ENCODE data around the gene CHID1.
A peak's percentile ranks its signal among the peaks of the same experiment; 100 is the strongest.

CHID1 gene

DNA sequence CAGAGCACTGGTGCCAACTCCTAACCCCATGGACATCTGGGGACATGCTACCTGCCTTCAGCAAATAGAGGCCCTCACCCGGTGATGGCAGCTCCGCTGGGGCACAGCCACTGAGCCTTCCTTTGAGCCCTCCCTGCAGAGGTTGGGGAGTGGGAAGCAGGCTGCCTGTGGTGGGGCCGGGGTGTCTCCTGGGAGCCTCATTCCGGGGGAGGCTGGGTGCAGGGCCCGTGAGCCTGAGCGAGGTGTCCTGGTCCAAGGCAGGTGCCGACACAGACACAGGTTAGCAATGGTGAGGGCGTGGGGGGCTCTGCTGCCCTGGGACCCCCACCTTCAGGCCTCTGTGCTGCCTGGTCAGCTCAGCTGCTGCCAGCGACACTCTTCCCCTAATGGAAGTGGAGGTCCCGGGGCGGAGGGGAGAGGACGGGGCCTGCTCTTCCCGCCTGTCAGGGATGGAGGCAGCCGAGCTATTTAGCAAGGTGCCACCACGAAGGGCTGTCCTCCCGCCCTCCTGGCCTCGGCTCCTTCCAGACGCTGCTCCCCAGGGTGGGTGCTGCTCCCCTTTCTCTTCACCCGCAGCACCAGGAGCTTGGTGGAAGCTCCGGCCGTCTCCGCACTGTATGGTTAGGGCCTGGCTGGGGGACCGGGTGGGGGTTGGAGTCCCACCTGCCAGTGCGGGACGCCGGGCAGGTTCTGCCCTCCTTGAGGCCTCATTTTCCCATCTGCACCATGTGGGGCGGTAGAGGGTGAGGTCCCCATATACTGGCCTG is 56.7 kb downstream of the CHID1 start:
- DNase-seq (ENCODE audit: insufficient read length, low spot score) (no peak), FAIRE-seq (no peak)

DNA sequence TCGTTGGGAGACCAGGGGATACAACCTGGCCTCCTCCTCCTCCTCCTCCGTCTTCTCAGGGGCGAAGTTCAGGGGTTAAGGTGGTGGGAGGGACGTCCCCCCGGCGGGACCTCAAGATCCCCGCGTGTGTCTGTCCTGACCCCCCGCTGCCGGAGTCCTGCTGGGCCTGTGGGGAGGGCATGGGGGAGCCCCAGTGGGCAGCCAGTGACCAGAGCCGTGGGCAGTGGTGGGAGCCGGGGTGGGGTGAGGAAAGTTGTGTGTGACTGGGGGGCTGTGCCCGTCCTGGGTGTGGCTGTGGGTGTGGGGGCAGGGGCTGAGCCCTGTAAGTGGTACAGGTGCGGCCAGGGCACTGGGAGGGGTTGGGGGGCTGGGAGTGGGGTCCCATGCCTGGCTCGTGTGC is 57.8 kb downstream of the CHID1 start:
- FAIRE-seq (no peak), DNase-seq (ENCODE audit: insufficient read length, low spot score) (no peak)

DNA sequence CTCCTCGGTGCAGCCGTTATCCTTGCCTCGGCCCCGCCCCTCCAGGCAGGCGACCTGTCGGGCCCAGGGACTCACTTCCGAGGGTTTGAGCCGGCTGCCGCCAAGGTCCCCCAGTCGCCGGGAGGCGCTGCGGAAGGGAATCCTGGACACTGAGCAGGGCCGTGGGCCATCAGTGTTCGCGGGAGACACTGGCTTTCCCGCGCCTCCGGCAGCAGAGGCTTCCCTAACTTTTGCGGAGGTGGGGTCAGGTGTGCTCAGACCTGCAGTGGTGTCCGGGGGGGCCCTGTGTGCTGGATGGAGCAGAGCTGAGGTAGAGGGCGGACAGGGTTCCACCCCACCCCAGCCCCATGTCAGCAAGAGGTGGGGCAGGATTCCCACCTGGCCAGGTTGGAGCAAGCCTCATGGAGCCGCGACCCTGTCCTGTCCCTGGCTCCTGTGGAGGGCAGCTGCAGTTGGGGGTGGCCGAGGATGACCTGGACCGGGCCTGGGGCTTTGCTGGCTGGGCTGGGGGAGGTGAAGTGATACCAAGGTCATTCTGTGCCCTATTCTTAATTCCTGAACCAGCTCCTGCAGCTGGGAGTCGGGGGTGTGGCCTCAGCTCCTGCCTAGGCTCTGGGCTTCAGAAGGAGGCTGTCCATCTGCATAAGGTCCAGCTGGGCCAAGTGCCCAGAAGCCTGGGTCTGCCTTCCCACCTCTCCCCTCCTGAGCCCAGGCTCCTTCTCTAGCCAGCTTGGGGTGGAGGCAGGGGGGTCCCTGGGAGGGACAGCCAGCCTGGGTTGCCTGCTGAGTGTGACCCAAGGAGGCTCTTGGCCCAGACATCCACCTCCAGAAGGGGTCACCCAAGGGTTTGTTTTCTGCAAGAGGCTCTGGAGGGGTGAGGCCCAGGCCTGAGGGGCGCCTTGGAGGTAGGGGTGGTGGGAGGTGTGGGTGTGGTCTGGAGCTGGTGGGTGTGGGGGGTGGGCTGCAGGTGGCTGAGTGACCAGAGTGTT is 59.5 kb downstream of the CHID1 start:
- FAIRE-seq = peak; percentile 16
- DNase-seq (ENCODE audit: insufficient read length, low spot score) = no peak

DNA sequence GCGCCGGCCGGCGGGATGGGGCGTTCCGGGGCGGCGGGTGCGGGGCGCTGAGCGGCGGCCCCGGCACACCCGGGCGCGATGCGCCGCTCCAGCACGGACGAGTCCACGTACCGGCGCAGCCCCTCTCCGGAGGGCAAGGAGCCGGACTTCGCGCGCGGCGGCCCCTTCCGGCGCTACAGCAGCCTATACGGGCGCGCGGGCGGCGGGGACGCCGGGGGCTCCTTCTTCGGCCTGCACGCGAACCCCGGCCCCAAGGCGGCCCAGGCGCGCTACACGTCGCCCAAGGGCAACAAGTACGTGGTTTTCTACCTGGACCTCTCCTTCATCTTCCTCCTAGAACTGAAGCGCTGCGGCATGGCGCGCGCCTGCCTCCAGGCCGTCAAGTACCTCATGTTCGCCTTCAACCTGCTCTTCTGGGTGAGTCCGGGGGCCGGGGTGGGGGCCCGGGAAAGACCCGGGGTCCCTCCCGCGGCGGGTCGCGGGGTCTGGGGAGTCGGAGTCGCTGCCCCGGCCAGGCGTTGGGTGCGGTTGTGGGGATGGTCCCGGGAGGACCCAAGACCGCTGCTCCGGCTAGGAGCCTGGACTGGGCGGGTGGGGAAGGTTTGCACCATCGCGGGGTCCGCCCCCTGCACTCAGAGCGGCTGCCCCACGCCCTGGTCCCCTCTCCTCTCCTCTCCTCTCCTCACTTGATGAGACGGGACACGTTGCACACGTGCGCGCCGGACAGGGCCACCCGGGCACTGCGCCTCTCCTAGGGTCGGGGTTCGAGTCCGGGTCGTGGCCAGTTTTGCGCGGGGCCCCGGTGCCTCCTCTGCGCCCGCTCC is 60.4 kb downstream of the CHID1 start:
- no peak for DNase-seq (ENCODE audit: insufficient read length, low spot score)
- FAIRE-seq = no peak

DNA sequence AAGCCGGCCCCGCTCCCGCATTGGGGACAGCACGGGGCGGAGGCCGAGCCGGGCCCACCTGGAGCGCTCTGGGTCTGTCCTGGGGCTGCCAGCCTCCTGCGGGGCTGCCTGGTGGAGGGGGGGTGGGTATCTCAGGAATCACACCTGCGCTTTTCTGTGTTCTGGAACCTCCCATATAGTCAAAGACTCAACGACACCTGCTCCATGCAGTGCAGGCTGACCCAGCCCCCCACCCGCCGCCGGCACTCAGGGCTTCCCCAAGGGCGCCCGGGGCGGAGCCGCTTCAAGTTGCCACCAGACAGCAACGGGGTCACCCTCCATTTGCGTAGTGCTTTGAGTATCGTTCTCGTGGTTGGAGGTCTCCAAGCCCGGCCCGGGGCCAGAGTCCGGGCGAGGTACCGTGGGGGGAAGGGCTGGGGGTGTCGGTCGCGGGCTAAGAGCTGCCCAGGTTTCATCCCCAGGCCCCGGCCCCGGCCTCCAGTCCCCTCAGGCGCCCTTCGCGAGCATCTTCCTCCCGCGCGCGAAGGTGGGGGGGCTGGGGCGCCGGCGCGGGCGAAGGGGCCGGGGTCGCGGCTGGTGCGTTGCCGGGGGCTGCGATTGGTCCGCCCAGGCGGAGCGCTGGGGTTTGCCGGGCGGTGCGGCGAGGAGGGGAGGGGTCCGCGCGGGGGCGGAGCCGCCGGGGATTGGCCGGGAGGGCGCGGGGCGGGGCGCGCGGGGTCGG is 61.3 kb downstream of the CHID1 start:
- no peak for FAIRE-seq
- no peak for DNase-seq (ENCODE audit: insufficient read length, low spot score)

DNA sequence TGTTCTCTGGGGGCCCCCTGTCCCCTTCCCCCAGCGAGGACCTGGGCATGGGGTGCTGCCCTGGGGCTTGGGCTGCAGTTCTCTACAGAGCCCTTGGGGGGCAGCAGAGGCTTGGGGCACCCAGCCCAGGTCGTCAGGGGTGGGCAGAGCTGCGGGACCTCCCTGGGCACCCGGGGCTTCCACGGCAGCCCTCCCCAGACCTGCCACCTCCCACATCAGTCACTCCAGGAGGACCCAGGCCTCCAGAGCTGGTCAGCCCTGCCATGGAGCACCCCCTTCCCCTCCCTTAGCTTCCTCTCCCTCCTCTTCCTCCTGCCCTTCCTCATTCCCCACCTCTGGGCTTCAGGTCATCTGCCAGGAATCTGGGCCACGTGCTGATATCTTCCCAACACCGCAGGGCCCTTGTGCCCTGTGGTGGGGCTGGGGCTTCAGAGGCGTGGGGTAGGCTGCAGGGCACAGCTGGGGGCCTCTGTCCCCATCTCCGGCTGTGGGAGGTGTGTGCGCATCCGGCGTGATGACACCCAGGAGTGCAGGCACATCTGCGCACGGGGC is 62.2 kb downstream of the CHID1 start:
- DNase-seq (ENCODE audit: insufficient read length, low spot score) (no peak), FAIRE-seq (no peak)

DNA sequence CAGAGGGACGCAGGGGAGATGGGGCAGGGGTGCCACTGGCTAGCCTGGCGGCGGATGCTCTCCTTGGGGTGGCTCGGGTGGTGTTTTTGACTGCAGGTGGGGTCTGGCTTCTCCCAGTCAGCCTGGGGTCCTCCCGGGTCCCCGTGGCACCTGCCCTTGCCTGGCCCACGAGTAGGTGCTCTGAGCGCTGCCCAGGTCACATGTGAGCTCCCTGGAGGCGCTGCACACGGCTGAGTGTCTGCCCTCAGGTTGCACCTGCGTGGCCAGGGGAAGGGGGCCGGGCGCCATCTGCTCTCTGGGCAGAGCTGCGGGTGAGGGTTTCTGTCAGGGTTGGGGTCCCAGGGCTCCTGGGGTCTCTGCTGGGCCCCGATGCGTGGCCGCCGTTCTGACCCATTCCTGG is 62.7 kb downstream of the CHID1 start:
- FAIRE-seq (no peak), DNase-seq (ENCODE audit: insufficient read length, low spot score) (no peak)

DNA sequence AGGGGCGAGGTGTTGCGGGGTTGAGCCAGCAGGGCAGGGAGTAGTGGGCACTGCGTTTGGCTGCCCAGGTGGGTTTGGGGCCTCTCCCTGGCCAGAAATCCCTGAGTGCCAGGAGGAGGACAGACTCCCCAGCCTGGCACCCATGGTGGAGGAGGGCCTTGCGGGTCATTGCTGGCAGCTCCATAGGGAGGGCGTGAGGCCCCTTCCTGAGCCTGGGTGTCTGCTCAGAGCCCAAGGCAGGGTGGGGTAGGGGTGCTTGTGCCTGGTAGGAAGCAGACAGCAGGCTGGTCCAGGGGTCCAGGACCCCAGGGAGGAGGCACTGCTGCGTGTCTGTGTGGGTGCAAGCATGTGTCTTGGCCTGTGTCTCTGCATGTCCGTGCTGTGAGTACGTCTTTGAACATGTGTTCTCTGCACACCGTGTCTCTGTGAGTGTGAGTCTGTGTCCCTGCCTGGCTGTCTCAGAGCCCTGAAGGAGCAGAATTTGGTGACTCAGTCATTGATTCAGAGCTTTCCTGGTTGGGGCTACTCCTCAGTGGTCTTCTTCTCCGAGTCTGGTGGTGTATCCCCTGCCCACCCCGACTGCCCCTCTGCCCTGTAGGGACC is 64.0 kb downstream of the CHID1 start:
- DNase-seq (ENCODE audit: insufficient read length, low spot score) (no peak), FAIRE-seq (no peak)

DNA sequence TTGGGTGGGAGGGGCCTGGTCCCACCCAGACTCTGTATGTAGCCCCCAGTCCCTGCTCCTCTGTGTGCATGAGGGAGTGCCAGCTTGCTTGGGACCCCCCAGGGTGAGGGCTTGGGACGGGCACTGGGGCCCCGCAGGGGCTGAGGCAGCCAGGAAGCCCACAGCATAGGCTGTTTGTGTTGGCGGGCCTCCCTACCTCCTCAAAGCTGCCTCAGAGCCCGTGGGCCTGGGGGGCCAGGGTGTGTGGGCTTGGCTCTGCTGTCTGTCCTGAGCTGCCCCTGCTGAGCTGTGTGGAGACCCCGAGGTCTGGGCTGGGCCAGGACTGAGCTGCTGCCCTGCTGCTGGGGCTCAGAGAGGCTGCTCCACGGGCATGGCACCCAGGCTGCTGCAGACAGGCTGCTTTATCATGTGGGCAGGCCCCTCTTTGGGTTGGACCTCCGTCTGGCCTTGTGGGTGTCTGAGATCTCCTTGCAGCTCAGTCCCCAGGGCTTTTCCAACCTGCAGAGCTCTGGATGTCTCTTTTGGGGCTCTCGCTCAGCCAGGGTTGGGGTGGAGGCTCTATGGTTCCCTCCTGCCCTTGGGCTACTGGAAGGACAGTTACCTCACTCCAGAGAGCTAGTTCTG is 64.6 kb downstream of the CHID1 start:
- FAIRE-seq = no peak
- DNase-seq (ENCODE audit: insufficient read length, low spot score) = no peak

DNA sequence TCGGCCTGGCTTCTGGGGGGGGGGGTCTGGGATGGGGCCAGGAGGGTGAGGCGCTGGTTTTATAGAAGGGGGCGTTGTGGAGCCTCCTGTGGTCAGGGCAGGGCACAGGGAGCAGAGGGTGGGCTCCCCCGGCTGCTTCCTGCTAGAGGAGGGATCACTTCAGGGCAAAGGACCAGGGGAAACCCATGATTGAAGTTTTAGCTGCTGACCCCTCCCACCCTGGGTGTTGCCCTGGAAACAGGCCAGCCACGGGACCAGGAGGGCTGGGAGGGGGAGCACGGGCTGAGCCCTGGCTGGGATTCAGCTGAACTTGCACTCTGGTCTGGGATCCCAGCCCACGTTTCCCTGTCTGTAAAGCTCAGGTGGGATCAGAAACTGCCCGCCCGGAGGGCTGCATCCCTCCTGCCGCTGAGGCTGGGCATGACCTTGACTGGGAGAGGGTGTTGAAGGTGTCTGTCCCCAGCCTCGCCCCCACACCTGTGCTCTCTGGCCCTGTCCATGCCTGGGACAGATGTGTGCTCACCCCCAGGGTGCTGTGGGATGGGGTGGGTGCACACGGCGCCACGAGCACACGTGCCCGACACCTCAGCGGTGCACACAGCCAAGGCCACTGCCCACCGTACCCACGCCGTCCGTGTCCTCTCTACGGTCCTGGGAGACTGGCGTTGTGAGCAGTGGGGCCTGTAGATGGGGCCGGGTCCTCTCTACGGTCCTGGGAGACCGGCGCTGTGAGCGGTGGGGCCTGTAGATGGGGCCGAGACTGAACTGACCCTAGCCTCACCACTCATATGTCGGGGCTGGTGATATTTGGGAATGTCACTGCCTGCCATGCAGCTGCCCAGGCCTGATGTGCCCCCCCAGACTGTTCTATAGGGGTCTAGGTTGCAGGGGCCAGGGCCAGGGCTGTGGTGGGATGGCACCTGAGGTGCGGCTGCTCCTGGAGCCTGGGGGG is 65.6 kb downstream of the CHID1 start:
- peak; percentile 92 for DNase-seq (ENCODE audit: insufficient read length, low spot score)
- FAIRE-seq = peak; percentile 96

DNA sequence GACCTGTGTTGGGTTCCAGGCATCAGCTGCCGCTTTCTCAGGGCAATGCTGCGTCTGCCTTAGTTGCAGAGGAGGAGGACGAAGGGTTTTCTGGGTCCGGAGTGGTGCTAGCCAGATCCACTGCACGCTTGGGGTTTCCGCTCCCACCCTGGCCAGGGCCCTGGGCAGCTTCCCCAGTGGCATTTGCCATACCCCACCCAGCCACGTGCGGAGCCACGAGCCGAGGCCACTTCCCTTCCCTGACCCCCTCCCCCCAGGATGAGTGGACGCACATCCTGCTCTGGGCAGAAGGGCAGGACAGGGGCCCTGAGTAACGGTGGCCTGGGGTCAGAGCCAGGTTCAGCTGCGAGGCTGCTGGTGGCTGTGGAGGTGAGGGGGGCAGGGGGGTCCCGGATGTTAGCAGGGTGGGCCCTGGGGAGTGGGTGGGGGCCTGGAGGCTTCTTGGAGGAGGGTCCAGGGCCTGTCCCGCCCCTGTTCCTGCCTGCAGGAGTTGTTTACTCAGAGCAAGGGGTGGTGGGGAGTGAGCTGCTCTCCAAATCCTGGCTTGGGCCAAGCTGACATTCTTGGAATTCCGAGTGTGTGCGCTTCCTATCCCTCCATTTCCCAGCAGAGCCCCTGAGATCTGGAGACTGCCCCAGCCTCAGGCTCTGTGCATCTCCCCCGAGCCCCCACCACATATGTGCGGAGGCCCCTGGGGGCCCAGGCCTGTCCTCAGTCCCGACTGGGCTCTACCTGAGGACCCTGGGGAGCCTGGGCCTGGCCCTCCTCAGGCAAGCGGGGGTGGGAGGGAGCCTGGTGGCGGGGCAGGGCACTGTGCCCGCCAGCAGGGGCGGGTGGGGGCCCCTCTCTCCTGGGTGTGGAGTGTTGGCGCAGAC is 66.6 kb downstream of the CHID1 start:
- DNase-seq (ENCODE audit: insufficient read length, low spot score) = peak; percentile 92
- peak; percentile 95 for FAIRE-seq

DNA sequence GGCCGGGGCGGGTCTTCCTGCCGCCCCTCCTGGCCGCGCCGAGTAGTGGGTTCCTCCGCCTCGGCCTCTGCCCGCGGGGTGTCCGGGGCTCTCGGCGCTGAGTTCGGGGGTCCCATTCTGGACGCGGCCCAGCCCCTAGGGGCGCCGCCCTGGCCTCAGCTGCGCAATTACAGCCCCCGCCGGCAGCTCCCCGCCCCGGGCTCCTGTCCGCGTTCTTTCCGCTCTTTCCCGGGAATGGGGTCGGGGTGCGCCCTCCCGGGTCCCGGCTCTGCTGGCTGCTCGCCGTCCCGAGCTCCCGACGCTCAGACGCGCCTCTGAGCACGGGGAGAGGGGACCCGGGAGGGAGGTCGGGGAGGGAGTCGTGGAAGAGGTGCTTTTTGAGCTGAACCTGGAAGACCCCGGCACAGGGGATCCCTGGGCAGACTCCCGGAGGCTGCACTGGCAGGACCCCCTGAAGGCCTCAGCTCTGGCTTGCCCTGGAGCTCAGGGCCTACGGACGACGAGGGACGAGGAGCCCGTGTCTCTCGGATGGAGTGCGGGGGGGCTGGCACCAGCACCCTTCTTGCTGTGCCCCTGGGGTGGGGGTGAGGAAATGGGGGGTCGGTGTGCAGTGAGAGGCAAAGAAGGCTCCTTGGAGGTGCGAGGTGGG is 67.4 kb downstream of the CHID1 start:
- DNase-seq (ENCODE audit: insufficient read length, low spot score) (no peak), FAIRE-seq (no peak)

DNA sequence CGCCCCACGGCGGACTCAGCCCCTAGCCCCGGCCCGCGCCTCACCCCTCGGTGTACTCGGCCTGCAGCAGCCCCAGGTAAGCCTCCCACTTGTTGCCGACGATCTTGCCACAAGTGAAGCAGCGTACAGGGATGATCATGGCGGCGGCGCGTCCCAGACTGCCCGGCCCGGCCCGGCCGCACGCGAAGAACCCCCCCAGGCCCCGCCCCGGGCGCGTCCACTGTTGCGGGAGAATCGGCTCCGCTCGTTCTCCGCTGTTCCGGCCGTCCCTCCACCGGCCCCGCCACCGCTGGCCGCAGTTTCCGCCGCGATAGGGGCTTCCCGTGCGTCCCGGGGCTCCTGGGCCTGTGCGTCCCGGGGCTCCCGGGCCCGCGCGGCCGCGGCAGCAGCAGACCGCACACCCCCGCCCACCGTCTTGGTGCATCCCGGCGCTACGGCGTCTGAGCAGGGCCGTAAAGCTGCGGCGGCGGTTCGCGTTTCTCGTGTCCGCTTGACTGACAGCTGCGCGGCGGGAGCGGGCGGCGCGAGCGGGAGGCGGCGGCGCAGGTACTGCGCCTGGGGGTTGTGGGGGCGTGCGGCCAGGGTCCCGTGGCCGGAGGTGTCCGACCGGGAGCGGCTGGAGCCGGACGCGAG is 68.1 kb downstream of the CHID1 start, which contains the start of the genes POLR2L and TSPAN4:
TSS of gene POLR2L (minus strand) at position 160 of the 633 bp plus-strand sequence. CDS start at position 139, 21 bp downstream.
TSS of gene TSPAN4 (plus strand) at position 483 of the 633 bp plus-strand sequence. CDS start 7,453 bp downstream, outside the sequence.
- FAIRE-seq (peak; percentile 97), DNase-seq (ENCODE audit: insufficient read length, low spot score) (peak; percentile 75)

DNA sequence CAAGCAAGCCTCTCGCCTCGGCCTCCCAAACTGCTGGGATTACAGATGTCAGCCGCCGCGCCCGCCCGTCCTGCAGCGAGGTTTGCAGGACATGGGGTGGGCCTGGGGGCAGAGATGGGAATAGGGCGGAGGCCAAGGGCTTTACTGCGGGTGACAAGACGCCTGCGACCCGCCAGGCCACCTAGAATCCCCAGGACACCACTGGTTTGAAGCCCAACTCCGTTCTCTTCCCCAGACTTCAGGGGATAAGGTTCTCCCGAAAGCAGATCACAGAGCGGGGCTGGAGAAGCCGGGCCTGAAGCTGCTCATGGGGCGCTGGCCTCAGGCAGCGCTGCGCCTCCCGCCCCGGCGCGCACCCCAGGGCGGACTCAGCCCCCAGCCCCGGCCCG is 68.6 kb downstream of the CHID1 start:
- no peak for DNase-seq (ENCODE audit: insufficient read length, low spot score)
- no peak for FAIRE-seq

DNA sequence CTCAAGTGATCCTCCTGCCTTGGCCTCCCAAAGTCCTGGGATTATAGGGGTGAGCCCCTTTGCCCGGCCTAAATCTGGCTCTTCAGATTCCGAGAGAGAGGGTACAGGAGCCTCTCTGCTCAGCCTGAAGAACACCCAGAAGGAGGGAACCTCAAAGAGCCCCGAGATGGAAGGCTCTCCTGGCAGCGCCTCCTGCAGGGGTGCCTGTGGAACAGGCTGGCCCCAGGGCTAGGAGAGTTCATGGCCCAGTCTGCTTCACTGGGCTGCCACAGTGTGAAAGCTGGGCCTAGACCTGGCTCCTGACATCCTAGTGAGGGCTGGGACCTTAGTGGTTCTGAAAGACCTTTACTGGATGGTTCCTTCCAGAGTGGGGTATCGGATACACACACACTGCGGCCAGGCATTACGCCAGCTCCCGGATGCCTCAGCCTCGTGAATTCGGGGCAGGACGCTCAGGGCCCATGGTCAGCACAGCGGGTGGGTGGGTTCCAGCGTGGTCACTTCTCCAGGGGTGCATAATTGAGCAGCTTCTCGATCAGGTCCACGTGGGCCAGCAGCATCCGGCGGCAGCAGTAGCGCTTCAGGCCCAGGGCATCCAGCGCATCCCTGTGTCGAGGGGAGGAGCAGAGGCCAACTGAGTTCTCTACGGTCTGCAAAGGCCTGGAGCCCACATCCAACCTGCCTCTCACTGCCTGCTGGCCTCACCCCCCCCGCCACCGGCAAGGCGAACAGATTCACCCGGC is 70.6 kb downstream of the CHID1 start:
- peak; percentile 38 for FAIRE-seq
- DNase-seq (ENCODE audit: insufficient read length, low spot score) = no peak
